Gastrocnemius medialis (tissue), 4 donors: Measurements from ENCODE around the gene ZSWIM4.

Source experiments
- POLR2A ChIP-seq, 2 donors: fragments of 450-650 bp; IDR thresholded peaks; one replicate each; pipeline ENCODE4 v1.6.1; 2017; ENCODE audit warnings: antibody characterized with exemption in 2 of 2, mild to moderate bottlenecking in 2 of 2, moderate library complexity in 2 of 2
- TF ChIP-seq, protein P1 (sequence below), 5 experiments: fragments of 450-650 bp in 3 of 5; fragments of 200-600 bp in 2 of 5; sonication (generic) in 2 of 5; IDR thresholded peaks in 4 of 5; conservative IDR thresholded peaks in 1 of 5; 1 replicate in 4 of 5; 2 replicates in 1 of 5; pipeline ENCODE4 v1.5.1; 2016 to 2019; ENCODE audit warnings: antibody characterized with exemption in 5 of 5, mild to moderate bottlenecking in 3 of 5, moderate library complexity in 3 of 5

DNA sequence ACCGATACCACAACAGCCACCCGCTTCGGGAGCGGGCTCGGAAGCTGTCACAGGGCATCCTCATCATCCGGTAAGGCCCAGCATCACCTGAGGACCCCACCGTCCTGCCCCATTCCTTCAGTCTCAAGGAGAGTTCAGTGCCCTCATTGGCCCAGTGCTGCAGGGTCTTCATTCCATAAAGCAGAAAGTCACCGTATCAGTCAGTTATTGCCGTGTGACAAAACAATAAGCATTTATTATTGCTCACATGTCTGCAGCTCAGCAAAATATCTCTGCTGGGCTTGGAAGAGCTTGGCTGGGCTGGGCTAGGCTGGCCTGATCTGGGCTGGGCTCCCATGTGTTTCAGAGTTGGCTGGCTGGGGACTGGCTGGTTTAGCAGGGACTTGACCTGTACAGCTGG lies 39.0 kb upstream of the ZSWIM4 start:
- TF ChIP-seq, protein P1, sequence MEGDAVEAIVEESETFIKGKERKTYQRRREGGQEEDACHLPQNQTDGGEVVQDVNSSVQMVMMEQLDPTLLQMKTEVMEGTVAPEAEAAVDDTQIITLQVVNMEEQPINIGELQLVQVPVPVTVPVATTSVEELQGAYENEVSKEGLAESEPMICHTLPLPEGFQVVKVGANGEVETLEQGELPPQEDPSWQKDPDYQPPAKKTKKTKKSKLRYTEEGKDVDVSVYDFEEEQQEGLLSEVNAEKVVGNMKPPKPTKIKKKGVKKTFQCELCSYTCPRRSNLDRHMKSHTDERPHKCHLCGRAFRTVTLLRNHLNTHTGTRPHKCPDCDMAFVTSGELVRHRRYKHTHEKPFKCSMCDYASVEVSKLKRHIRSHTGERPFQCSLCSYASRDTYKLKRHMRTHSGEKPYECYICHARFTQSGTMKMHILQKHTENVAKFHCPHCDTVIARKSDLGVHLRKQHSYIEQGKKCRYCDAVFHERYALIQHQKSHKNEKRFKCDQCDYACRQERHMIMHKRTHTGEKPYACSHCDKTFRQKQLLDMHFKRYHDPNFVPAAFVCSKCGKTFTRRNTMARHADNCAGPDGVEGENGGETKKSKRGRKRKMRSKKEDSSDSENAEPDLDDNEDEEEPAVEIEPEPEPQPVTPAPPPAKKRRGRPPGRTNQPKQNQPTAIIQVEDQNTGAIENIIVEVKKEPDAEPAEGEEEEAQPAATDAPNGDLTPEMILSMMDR (IDR thresholded peaks at IDR 0.05 in 4 of 5, conservative IDR thresholded peaks at IDR 0.05 in 1 of 5): no peak
- no peak for TF ChIP-seq POLR2A (IDR thresholded peaks at IDR 0.05)
